ENCODE measurements around the gene CATSPER3. TPM values are rescaled to one million over a fixed set of nuclear protein-coding genes. Genes with fewer than 3 reads are reported as not detected.
"Not testable (repeated sequence)": the region's sequence is repeated elsewhere in the genome, so short reads cannot be mapped to it uniquely, and the experiment has no call there.

Gene CATSPER3
- total and polyA plus RNA-seq, 8 donors = 0.42 to 1.6 (median 0.96) TPM

- TF ChIP-seq CTCF (IDR thresholded peaks at IDR 0.05) = no peak
- ATAC-seq = no peak
- no peaks in the 10 kb centered on the region for H3K36me3 ChIP-seq
- H3K4me3 ChIP-seq = no peak overlapping the region
- H3K27me3 ChIP-seq = no peaks in the 10 kb centered on the region
- no peaks in the 10 kb centered on the region for H3K9me3 ChIP-seq
- intact Hi-C loops (cut with DNase I) = no loop called here
- H3K27ac ChIP-seq = no peak overlapping the region
- no peak for DNase-seq
- H3K4me1 ChIP-seq = no peaks in the 10 kb centered on the region
Measured at GRCh38 chr5:134994560-134995156, 27.0 kb downstream of the CATSPER3 start.

- H3K27ac ChIP-seq = no peak overlapping the region
- no peaks in the 10 kb centered on the region for H3K4me1 ChIP-seq
- H3K27me3 ChIP-seq = no peaks in the 10 kb centered on the region
- intact Hi-C loops (cut with DNase I) = no loop called here
- TF ChIP-seq CTCF (IDR thresholded peaks at IDR 0.05) = no peak
- H3K36me3 ChIP-seq = no peaks in the 10 kb centered on the region
- no peak for DNase-seq
- H3K4me3 ChIP-seq = no peak overlapping the region
- no peak for ATAC-seq
- H3K9me3 ChIP-seq = no peaks in the 10 kb centered on the region
Measured at GRCh38 chr5:134995850-134996402, 28.2 kb downstream of the CATSPER3 start.

- intact Hi-C loops (cut with DNase I) = no loop called here
- Histone ChIP-seq H3K27ac (no peak overlapping the region), H3K36me3 (no peaks in the 10 kb centered on the region), H3K4me1 (no peaks in the 10 kb centered on the region), H3K27me3 (no peaks in the 10 kb centered on the region), H3K9me3 (no peaks in the 10 kb centered on the region), H3K4me3 (no peak overlapping the region)
- DNase-seq = no peak
- ATAC-seq = no peak
- no peak for TF ChIP-seq CTCF (IDR thresholded peaks at IDR 0.05)
Measured at GRCh38 chr5:134997015-134997414, 29.3 kb downstream of the CATSPER3 start.

GRCh38 chr5:134998068-134998467 lies 30.4 kb downstream of the CATSPER3 start:
- intact Hi-C loops (cut with DNase I); H3K36me3 ChIP-seq; ATAC-seq: not testable (repeated sequence)

GRCh38 chr5:135004376-135004775 lies 36.7 kb downstream of the CATSPER3 start:
- DNase-seq (no peak), ATAC-seq (no peak)
- Histone ChIP-seq H3K4me3 (no peak overlapping the region), H3K27ac (no peak overlapping the region), H3K4me1 (no peaks in the 10 kb centered on the region), H3K9me3 (no peaks in the 10 kb centered on the region), H3K27me3 (no peaks in the 10 kb centered on the region), H3K36me3 (no peaks in the 10 kb centered on the region)
- TF ChIP-seq CTCF (IDR thresholded peaks at IDR 0.05) = no peak
- intact Hi-C loops (cut with DNase I) = no loop called here

More at GRCh38 chr5:134998068-134998467, 30.4 kb downstream of the CATSPER3 start:
- not testable (repeated sequence) for H3K27ac ChIP-seq, H3K4me1 ChIP-seq, H3K4me3 ChIP-seq, DNase-seq, H3K27me3 ChIP-seq, H3K9me3 ChIP-seq

GRCh38 chr5:135005076-135005475 lies 37.4 kb downstream of the CATSPER3 start:
- no peaks in the 10 kb centered on the region for H3K36me3 ChIP-seq
- H3K4me3 ChIP-seq = no peak overlapping the region
- no peak overlapping the region for H3K27ac ChIP-seq
- intact Hi-C loops (cut with DNase I) = no loop called here
- ATAC-seq = no peak
- TF ChIP-seq CTCF (IDR thresholded peaks at IDR 0.05) = no peak
- DNase-seq = no peak
- no peaks in the 10 kb centered on the region for H3K4me1 ChIP-seq
- no peaks in the 10 kb centered on the region for H3K27me3 ChIP-seq
- no peaks in the 10 kb centered on the region for H3K9me3 ChIP-seq
